ENCODE results near the gene CLK3. TPM values are rescaled to one million over a fixed set of nuclear protein-coding genes. Genes with fewer than 3 reads are reported as not detected.
A peak's percentile ranks its signal among the peaks of the same experiment; 100 is the strongest.
"Not testable (repeated sequence)": the region's sequence is repeated elsewhere in the genome, so short reads cannot be mapped to it uniquely, and the experiment has no call there.

CLK3 gene
- total RNA-seq, 1 donor from 2014 or later = 53.1 TPM

DNA sequence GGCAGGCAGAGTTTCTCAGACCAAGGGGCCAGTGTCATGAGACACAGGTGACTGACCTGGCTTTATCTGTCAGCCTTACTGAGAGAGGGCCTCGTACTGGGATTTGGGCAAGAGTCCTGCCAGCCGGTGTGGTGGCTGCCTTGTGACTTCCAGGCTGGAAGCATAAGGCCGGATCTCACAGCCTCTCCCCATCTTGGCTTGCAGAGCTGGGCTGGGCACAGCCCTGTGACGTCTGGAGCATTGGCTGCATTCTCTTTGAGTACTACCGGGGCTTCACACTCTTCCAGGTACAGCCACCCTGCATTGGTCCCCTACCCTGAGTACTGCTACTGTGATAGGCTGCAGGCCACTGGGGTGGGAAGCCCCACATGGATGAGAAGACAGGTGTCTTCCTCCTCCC lies 12.1 kb downstream of the CLK3 start:
- Histone ChIP-seq H3K4me3 (no peak overlapping the region), H3K27me3 (ENCODE audit: low read depth) (no peaks in the 10 kb centered on the region), H3K27ac (replicated peaks) (peak overlapping the region; percentile 3), H3K36me3 (peaks cover 97% of the 10 kb centered on the region), H3K4me1 (peaks cover 16% of the 10 kb centered on the region), H3K9me3 (replicated peaks) (no peaks in the 10 kb centered on the region)
- intact Hi-C loops (cut with micrococcal nuclease) = no loop called here
- TF ChIP-seq, protein P1, sequence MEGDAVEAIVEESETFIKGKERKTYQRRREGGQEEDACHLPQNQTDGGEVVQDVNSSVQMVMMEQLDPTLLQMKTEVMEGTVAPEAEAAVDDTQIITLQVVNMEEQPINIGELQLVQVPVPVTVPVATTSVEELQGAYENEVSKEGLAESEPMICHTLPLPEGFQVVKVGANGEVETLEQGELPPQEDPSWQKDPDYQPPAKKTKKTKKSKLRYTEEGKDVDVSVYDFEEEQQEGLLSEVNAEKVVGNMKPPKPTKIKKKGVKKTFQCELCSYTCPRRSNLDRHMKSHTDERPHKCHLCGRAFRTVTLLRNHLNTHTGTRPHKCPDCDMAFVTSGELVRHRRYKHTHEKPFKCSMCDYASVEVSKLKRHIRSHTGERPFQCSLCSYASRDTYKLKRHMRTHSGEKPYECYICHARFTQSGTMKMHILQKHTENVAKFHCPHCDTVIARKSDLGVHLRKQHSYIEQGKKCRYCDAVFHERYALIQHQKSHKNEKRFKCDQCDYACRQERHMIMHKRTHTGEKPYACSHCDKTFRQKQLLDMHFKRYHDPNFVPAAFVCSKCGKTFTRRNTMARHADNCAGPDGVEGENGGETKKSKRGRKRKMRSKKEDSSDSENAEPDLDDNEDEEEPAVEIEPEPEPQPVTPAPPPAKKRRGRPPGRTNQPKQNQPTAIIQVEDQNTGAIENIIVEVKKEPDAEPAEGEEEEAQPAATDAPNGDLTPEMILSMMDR (IDR thresholded peaks at IDR 0.05; ENCODE audit: borderline replicate concordance) = no peak
- DNase-seq = no peak

DNA sequence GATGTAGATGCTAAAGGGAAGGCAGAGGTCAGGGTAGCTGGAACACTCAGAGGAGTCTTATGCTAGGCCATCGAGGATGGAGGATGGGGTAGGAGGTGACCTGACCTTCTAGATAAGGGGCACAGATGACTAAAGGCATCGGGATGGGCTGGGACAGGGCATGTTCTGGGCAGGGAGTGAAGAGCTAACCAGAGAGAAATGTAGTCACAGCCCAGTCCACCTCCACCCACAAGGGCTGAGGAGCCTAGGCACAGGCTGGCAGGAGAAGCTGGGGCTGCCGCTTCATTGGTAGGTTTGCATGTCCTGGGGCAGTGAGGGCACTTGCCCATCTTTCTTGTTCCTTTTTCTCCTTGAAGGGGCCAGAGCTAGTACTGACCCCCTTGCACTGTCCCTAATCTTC lies 12.6 kb downstream of the CLK3 start:
- TF ChIP-seq, protein P1 (IDR thresholded peaks at IDR 0.05; ENCODE audit: borderline replicate concordance) = no peak
- H3K27me3 ChIP-seq (ENCODE audit: low read depth) = no peaks in the 10 kb centered on the region

DNA sequence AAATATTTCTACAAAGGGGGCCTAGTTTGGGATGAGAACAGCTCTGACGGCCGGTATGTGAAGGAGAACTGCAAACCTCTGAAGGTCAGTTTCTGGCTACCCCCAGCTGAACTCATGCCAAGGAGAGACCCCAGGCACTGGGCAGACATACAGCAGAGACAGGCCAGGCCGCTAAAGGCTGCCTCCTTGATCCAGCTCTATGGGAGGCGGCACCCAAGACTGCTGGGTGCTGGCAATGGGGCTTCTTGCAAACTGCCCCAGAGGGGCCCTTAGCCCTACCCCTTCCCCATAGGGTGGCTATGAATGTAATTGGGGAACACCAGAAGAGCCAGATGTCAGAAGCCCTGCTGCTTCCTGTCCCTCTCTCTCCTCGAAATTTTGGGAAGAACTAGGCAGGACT lies 13.3 kb downstream of the CLK3 start:
- H3K36me3 ChIP-seq = peaks cover 95% of the 10 kb centered on the region
- H3K4me1 ChIP-seq = peaks cover 16% of the 10 kb centered on the region
- TF ChIP-seq, protein P1 (IDR thresholded peaks at IDR 0.05; ENCODE audit: borderline replicate concordance) = no peak
- H3K27me3 ChIP-seq (ENCODE audit: low read depth) = no peaks in the 10 kb centered on the region
- no peak overlapping the region for H3K27ac ChIP-seq (replicated peaks)
- intact Hi-C loops (cut with micrococcal nuclease) = no loop called here
- DNase-seq = no peak
- H3K4me3 ChIP-seq = no peak overlapping the region
- H3K9me3 ChIP-seq (replicated peaks) = no peaks in the 10 kb centered on the region

More for the DNA sequence above, 12.6 kb downstream of the CLK3 start:
- H3K27ac ChIP-seq (replicated peaks) = peak overlapping the region; percentile 3
- peaks cover 16% of the 10 kb centered on the region for H3K4me1 ChIP-seq
- H3K9me3 ChIP-seq (replicated peaks) = no peaks in the 10 kb centered on the region
- peaks cover 97% of the 10 kb centered on the region for H3K36me3 ChIP-seq
- DNase-seq = no peak
- intact Hi-C loops (cut with micrococcal nuclease) = no loop called here
- no peak overlapping the region for H3K4me3 ChIP-seq

DNA sequence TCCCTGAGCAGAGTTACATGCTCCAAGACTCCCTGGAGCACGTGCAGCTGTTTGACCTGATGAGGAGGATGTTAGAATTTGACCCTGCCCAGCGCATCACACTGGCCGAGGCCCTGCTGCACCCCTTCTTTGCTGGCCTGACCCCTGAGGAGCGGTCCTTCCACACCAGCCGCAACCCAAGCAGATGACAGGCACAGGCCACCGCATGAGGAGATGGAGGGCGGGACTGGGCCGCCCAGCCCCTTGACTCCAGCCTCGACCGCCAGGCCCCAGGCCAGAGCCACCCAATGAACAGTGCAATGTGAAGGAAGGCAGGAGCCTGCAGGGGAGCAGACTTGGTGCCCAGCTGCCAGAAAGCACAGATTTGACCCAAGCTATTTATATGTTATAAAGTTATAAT lies 14.1 kb downstream of the CLK3 start:
- H3K4me3 ChIP-seq; H3K9me3 ChIP-seq (replicated peaks); H3K27ac ChIP-seq (replicated peaks); DNase-seq; H3K27me3 ChIP-seq (ENCODE audit: low read depth): not testable (repeated sequence)
- Histone ChIP-seq H3K36me3 (peaks cover 95% of the 10 kb centered on the region), H3K4me1 (peaks cover 16% of the 10 kb centered on the region)
- intact Hi-C loops (cut with micrococcal nuclease) = loop anchor here (10.0 kb wide), 1 partner anchor 255 kb away; no protein-coding TSS in a partner anchor

DNA sequence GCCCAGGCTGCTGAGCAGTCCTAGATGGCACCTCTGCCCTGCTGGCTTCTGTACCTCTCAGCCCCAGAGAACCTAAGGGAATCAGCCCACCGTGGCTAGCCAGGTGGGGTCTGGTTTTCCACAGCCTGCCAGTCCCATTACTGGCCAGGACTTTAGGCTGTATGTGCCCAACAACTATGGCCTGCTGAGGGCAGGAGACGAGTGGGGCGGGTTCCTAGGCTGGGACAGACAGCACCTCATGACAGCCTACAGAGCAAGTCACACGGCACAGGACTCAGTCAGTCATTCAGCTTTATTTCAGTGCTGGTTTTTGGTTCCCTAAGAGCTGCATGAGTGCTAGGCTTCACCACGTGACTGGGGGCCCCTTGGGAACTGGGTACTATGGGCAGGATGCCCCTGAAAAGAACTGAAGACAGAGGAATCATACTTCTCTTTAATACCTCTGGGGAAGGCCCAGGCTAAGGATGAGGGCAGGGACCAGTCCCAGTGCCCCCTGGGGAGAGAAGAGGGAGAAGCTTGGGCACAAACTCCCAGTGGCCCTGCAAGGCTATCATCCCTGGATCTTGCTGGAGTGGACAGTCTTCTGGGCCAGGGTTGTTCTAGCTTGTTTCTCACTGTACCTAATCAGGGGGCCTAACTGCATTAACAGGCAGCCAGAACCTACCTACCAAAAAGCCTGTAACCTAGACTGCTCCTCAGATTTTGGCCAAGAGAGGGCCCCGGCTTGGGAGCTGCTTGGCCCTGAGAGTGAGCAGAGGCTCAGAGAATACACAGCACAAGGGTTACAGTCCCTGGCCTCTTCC lies 14.8 kb downstream of the CLK3 start:
- Histone ChIP-seq H3K27me3 (ENCODE audit: low read depth) (no peaks in the 10 kb centered on the region), H3K4me3 (no peak overlapping the region), H3K9me3 (replicated peaks) (no peaks in the 10 kb centered on the region), H3K27ac (replicated peaks) (no peak overlapping the region), H3K36me3 (peaks cover 94% of the 10 kb centered on the region), H3K4me1 (peaks cover 16% of the 10 kb centered on the region)
- intact Hi-C loops (cut with micrococcal nuclease) = loop anchor here (10.0 kb wide), 1 partner anchor 256 kb away; no protein-coding TSS in a partner anchor
- TF ChIP-seq, protein P1 (IDR thresholded peaks at IDR 0.05; ENCODE audit: borderline replicate concordance) = no peak
- DNase-seq = no peak

DNA sequence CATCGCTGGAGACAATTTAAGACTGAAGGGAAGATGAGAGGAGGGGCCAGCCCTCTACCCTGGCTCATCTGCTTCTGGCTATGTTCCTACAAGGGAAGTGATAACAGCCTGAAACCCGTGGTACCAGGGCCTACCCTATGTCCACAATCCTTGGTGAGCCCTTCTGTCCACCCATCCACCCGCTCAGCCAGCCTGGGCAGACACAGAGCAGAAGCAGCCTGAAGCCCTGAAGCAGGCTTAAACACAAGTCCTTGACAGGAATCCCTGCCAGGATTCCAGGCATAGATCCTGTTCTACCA lies 15.4 kb downstream of the CLK3 start:
- Histone ChIP-seq H3K27me3 (ENCODE audit: low read depth) (no peaks in the 10 kb centered on the region), H3K36me3 (peaks cover 94% of the 10 kb centered on the region), H3K27ac (replicated peaks) (no peak overlapping the region), H3K4me1 (peaks cover 16% of the 10 kb centered on the region), H3K4me3 (no peak overlapping the region), H3K9me3 (replicated peaks) (no peaks in the 10 kb centered on the region)
- DNase-seq = no peak
- TF ChIP-seq, protein P1 (IDR thresholded peaks at IDR 0.05; ENCODE audit: borderline replicate concordance) = no peak
- intact Hi-C loops (cut with micrococcal nuclease) = loop anchor here (10.0 kb wide), 1 partner anchor 256 kb away; no protein-coding TSS in a partner anchor
